SH-SY5Y (cell line): Measurements from ENCODE around the gene ATP5F1C.

Experiments
- GATA2 ChIP-seq: IDR thresholded peaks from 2 replicates; pipeline ENCODE4 v1.6.1; 2011; ENCODE audit warnings: mild to moderate bottlenecking, low read depth, low read length
- GATA3 ChIP-seq: IDR thresholded peaks from 2 replicates; pipeline ENCODE4 v1.6.1; 2011; ENCODE audit warnings: low read depth, mild to moderate bottlenecking, low read length, moderate library complexity

DNA sequence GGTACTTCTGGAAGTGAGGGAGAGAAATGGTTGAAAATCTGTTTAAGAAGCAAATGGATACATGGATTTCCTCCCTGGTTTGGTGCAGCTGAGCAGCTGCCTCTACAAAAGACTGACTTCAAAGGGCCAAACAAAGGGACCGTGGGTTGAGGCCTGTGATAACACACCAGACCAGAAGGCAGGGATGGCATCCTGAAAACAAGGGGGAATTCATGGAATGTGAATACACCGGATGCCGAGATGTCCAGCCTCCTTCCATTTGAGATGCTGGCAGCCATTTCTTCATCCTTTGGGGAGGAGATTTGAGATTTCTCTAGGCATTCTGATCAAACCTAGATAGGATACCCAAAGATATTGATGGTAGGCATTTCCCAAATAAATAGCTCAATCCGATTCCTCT is 67.2 kb downstream of the ATP5F1C start:
- TF ChIP-seq GATA2 (no peak), GATA3 (no peak)
